EH (cell line): Measurements from ENCODE around the gene TTC23.

Experiments
- DNase-seq: peaks from one replicate; pipeline ENCODE4 v3.0.0-alpha.2; 2015; ENCODE audit warnings: low read depth

The TTC23 gene

GRCh38 chr15:99165020-99165790 is 84.2 kb downstream of the TTC23 start:
- DNase-seq: no peak

DNA sequence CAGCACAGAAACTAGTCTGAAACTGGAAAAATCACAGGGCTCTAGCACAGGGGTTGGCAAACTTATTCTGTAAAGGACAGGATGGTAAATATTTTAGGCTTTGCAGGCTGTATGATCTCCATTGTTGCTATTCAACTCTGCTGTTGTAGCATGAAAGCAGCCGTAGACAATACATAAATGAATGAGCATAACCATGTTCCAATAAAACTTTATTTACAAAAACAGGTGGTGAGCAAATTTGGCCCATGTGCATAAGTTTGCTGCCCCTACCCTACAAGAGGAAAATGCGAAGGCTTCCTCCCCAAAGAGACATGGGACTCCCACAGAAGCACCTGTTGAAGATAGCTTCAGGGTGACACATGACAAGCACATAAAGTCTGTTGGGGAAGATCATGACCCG is 85.3 kb downstream of the TTC23 start:
- no peak for DNase-seq

DNA sequence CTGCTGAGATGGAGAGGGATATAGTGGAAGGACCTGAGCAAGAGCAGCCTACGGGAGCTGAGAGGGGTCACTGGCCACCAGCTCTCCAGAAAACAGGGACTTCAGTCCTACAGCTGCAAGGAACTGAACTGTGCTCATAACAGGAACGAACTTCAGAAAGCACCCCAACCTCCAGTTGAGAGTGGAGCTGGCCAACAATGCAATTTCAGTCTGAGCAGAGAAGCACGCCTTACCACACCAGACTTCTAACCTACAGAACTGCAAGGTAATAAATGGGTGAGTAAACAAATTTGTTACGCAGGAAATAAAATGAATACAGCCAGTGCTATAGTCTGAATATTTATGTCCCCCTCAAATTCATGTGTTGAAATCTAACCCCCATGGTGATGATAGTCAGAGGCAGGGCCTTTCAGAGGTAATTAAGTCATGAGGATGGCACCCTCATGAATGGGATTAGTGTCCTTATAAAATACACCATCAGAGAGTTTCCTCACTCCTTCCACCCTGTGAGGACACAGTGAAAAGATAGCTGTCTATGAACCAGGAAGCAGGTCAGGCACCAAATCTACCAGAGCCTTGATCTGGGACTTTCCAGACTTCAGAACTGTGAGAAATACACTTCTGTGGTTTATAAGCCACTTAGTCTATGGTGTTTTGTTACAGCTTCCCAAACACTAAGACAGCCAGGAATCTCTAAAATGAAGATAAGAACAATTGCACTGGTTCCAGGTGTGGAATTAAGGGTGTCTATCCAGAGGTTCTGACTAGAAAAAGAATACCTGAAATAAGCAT is 85.9 kb downstream of the TTC23 start:
- no peak for DNase-seq

GRCh38 chr15:99158626-99159412 is 90.6 kb downstream of the TTC23 start:
- no peak for DNase-seq

DNA sequence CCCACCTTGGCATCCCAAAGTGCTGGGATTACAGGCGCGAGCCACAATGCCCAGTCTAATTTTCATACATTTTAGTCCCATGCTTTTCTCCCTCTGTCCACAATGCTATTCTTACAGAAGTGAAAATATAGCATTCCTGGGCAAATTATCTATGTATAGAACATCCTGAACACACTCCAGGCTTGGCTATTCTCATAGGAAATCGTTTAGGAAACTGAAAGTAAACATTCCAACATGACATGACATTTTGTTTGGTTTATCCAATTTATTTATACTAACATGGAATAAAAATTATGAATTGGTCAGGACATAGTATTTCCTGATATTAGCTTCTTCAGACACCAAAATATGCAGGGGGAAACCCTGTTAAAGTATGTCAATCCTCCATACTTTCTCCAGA is 91.9 kb downstream of the TTC23 start:
- DNase-seq: peak; percentile 47

GRCh38 chr15:99155961-99156443 is 93.4 kb downstream of the TTC23 start:
- peak; percentile 42 for DNase-seq

- no peak for DNase-seq
Measured at GRCh38 chr15:99154271-99154670, 95.1 kb downstream of the TTC23 start.

- no peak for DNase-seq
Measured at GRCh38 chr15:99153026-99153535, 96.3 kb downstream of the TTC23 start.

GRCh38 chr15:99151156-99151555 is 98.2 kb downstream of the TTC23 start:
- no peak for DNase-seq

- no peak for DNase-seq
Measured at GRCh38 chr15:99149366-99149765, 100.0 kb downstream of the TTC23 start.

GRCh38 chr15:99148851-99149276 is 100.5 kb downstream of the TTC23 start:
- DNase-seq: no peak

- no peak for DNase-seq
Measured at GRCh38 chr15:99146661-99147060, 102.7 kb downstream of the TTC23 start.

GRCh38 chr15:99145778-99146177 is 103.6 kb downstream of the TTC23 start:
- no peak for DNase-seq

- DNase-seq: no peak
Measured at GRCh38 chr15:99145005-99145404, 104.4 kb downstream of the TTC23 start.

- peak; percentile 57 for DNase-seq
Measured at GRCh38 chr15:99143655-99144610, 105.4 kb downstream of the TTC23 start.

DNA sequence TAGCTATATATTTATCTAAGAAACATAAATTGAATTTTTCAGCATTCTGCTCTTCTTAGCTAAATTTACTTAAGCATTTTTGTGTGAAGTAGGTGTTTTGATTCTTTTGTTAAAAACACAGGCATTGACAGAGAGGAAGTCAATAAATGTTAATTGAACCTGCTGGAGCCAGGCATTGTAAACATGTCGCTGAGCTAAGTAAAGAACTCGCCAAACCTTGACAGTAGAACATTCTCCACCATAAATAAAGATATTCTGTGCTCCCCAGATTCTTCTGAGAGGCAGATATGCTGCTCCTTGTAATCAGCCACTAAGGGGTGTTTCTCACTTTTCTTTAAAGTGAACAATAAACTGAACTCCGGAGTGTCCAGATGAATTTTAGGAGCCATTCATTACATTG is 106.1 kb downstream of the TTC23 start:
- no peak for DNase-seq

- no peak for DNase-seq
Measured at GRCh38 chr15:99142562-99142961, 106.8 kb downstream of the TTC23 start.

DNA sequence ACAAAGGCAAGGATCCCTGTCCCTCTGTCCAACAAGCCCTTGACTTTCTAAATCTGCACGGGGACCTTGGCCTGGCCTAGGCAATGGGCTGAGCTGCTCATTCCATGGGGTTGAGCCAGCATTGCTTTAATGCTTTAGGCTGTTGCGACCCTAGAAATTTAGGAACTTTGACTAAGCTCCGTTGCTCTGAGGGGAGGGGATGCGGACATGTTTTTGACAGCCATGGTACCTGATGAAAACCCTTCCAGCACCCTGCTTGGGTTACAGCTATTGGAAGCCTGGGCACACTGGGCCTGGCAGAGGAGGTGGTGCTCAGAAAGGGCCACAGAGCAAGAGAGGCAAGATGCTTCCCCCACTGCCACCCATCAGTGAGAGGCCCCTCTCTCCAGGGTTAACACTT is 107.4 kb downstream of the TTC23 start:
- DNase-seq: no peak

GRCh38 chr15:99140590-99140989 is 108.8 kb downstream of the TTC23 start:
- DNase-seq: no peak

DNA sequence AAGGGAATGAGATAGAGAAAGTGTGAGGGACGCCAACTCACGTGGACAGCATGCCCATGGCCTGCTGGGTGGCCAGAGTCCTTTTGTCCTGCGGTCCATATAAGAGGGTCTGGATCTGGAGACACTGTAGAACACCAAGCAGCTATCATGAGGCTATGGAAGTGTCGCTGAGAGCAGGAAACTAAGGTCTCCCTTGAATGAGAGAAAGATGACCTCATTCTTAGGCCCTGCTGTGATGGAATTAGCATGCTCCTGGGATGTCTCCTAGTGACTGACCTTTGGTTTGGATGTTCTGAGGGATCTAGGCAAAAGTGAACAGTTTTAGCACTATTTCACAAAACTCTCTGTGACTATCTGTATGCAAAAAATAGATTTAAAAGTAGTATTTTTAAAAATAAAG is 110.1 kb downstream of the TTC23 start:
- DNase-seq: no peak

DNA sequence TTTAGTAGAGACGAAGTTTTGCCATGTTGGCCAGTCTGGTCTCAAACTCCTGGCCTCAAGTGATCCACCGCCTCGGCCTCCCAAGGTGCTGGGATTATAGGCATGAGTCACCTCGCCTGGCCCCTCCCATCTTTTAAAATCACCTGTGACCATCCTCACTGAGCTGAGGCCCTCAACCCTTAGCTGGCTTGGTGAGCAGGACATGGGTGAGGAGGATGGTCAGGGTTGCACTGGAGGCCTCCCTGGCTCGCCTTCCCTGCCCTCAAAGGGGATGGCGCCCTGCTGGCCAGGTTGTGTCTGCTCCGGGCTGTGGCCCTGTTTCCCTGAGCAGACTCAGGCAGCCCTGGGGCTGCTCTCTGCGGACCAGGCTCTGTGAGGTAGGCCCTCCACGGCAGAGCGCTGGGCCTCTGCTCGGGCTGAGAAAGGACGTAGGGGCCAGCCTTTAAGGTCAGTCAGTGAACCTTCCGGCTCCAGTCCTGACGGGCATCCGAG is 110.8 kb downstream of the TTC23 start:
- DNase-seq: no peak
